Stomach (tissue), 9 donors: ENCODE data around the gene FBXL22. TPM values are rescaled to one million over a fixed set of nuclear protein-coding genes. Genes with fewer than 3 reads are reported as not detected.

Experiments
- DNase-seq, 2 donors: peaks; one replicate each; pipeline versions ENCODE4 v3.0.0 to v3.0.0-alpha.2; 2013 to 2019
- H3K27ac ChIP-seq, 5 donors: fragments of 200-600 bp in 4 of 5; sonication (generic) in 4 of 5; one replicate each; pipeline ENCODE4 v1.5.1; 2013 to 2019; ENCODE audit warnings: mild to moderate bottlenecking in 1 of 5, moderate library complexity in 1 of 5
- H3K27me3 ChIP-seq, 3 donors: fragments of 200-600 bp; sonication (generic); one replicate each; pipeline ENCODE4 v1.5.1; 2017 to 2019; ENCODE audit warnings: mixed run types in 1 of 3
- H3K36me3 ChIP-seq, 4 donors: fragments of 200-600 bp; sonication (generic); 1 replicate in 3 of 4; 2 replicates in 1 of 4; pipeline ENCODE4 v1.5.1; 2016 to 2019
- H3K4me1 ChIP-seq, 4 donors: fragments of 200-600 bp; sonication (generic); one replicate each; pipeline ENCODE4 v1.5.1; 2016 to 2019
- H3K4me3 ChIP-seq, 4 donors: fragments of 200-600 bp; sonication (generic) in 3 of 4; one replicate each; pipeline ENCODE4 v1.5.1; 2016 to 2019; ENCODE audit warnings: mild to moderate bottlenecking in 1 of 4
- H3K9me3 ChIP-seq, 4 donors: fragments of 200-600 bp; sonication (generic); one replicate each; pipeline ENCODE4 v1.5.1; 2016 to 2019
- EP300 ChIP-seq: sonication (generic); formaldehyde crosslinking; IDR thresholded peaks from one replicate; pipeline ENCODE4 v1.6.1; 2017; ENCODE audit warnings: antibody characterized with exemption
- POLR2A ChIP-seq, 4 donors: fragments of 450-650 bp; IDR thresholded peaks; one replicate each; pipeline ENCODE4 v1.6.1; 2016; ENCODE audit warnings: antibody characterized with exemption in 4 of 4, control low read depth in 2 of 4, mild to moderate bottlenecking in 1 of 4, moderate library complexity in 1 of 4
- POLR2AphosphoS5 ChIP-seq, 3 donors: sonication (generic); formaldehyde crosslinking; IDR thresholded peaks; one replicate each; pipeline ENCODE4 v1.6.1; 2016; ENCODE audit warnings: antibody characterized with exemption in 3 of 3
- WGBS, 5 donors: extraction: QIAGEN DNeasy Blood & Tissue Kit in 3 of 5; methylation state at CpG; one replicate each; pipeline versions ENCODE4 v1.1.5 to v1.1.7; 2013 to 2018; 5-methylcytosine and 5-hydroxymethylcytosine counted together
- intact Hi-C: fragments of 100-400 bp; cut with DNase I; formaldehyde crosslinking; loops from one replicate; pipeline ENCODE4 v1.15.1; 2023; ENCODE audit warnings: low total_unique reads
- polyA plus RNA-seq, 3 donors: library from polyadenylated mRNA; stranded (reverse); fragments of 200-250 nt; gene quantifications; one replicate each; pipeline ENCODE4 v1.2.3, GENCODE V29; 2013
- total RNA-seq, 5 donors: library from RNA; depleted of rRNA; stranded (reverse); fragments of >200 nt; gene quantifications; one replicate each; pipeline versions ENCODE4 v1.1.0 to v1.2.3, GENCODE V29; 2014 to 2016
- TF ChIP-seq, protein P1 (sequence below), 7 experiments: fragments of 450-650 bp in 4 of 7; fragments of 200-600 bp in 3 of 7; sonication (generic) in 3 of 7; IDR thresholded peaks; one replicate each; pipeline ENCODE4 v1.5.1; 2016 to 2019; ENCODE audit warnings: antibody characterized with exemption in 7 of 7, control low read depth in 2 of 7, mild to moderate bottlenecking in 1 of 7
- donor health status: healthy with polysubstance abuse.
- donor health status: Bipolar disorder and iron deficiency.
- donor health status: healthy.

The FBXL22 gene
- total and polyA plus RNA-seq, 8 donors, result 1.5 to 34.4 (median 7.7) TPM; not detected in 1

DNA sequence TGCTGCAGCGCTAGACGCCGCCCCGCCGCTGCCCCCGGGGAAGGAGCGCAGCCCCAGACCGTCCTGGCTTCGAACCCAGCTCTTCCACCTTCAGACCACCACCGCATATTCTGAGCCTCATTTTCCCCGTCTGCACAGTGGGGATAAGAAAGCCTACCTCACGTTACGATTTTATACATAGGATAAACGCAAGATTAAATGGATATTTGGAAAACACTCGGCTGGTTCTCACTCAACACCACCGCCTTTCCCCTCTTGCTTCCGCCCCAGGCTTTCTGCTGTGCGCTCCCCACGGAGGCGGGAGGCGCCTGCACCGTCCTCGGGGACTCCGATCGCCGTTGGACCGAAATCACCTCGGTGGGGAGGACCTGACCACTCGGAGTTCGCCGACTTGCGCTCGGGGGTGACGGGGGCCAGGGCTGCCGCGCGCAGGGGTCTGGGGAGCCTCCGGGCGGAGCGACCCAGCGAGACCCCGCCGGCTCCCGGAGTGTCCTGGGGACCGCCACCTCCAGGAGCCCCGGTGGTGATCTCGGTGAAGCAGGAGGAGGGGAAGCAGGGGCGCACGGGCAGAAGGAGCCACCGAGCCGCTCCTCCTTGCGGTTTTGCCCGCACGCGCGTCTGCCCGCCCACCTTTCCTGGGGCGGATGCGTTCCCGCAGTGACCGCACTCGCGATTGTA lies 4.0 kb downstream of the FBXL22 start:
- peaks cover 0 to 7% (median under 1%) of the 10 kb centered on the region in 4 donors for H3K36me3 ChIP-seq
- WGBS, 5 donors, result 0 to 2% (median 0%) methylated on average over 42 to 63 of the region's 63 CpGs
- intact Hi-C loops, result no loop called here
- no peaks in the 10 kb centered on the region for H3K9me3 ChIP-seq
- H3K27ac ChIP-seq, result peak overlapping the region; percentile 87 to 95 (median 94)
- H3K27me3 ChIP-seq, result no peaks in the 10 kb centered on the region
- peak overlapping the region; percentile 68 to 83 (median 76) for H3K4me3 ChIP-seq
- DNase-seq, result peak in 1 of 2 donors; percentile 76
- peaks cover 30 to 79% (median 55%) of the 10 kb centered on the region in 4 donors for H3K4me1 ChIP-seq
- TF ChIP-seq, protein P1, sequence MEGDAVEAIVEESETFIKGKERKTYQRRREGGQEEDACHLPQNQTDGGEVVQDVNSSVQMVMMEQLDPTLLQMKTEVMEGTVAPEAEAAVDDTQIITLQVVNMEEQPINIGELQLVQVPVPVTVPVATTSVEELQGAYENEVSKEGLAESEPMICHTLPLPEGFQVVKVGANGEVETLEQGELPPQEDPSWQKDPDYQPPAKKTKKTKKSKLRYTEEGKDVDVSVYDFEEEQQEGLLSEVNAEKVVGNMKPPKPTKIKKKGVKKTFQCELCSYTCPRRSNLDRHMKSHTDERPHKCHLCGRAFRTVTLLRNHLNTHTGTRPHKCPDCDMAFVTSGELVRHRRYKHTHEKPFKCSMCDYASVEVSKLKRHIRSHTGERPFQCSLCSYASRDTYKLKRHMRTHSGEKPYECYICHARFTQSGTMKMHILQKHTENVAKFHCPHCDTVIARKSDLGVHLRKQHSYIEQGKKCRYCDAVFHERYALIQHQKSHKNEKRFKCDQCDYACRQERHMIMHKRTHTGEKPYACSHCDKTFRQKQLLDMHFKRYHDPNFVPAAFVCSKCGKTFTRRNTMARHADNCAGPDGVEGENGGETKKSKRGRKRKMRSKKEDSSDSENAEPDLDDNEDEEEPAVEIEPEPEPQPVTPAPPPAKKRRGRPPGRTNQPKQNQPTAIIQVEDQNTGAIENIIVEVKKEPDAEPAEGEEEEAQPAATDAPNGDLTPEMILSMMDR (IDR thresholded peaks at IDR 0.05), result peak in 1 of 7 experiments; percentile 7
- no peak for TF ChIP-seq POLR2AphosphoS5 (IDR thresholded peaks at IDR 0.05)

DNA sequence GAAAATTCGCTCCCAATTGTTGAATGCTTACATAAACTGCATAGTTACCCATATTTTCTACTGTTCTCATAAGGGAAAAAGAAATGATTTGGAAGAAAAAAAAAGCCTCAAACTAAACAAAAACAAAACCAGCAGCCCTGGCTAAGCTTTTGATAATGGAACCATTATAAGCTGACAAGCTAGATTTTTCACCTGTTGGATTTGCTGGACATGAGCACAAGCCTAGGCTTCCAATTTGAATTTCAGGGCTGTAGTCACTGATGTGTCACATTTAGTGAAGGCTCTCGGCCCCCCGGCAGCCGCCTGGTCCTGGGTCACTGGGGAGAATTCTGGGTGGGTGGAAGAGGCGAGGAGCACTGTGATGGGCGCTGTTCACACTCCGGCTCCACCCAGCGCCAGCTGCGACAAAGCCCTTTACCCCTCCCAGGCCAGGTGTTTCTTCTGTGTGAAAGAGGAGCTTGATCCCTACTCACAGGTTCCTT lies 4.6 kb downstream of the FBXL22 start:
- peak overlapping the region; percentile 87 to 95 (median 94) for H3K27ac ChIP-seq

DNA sequence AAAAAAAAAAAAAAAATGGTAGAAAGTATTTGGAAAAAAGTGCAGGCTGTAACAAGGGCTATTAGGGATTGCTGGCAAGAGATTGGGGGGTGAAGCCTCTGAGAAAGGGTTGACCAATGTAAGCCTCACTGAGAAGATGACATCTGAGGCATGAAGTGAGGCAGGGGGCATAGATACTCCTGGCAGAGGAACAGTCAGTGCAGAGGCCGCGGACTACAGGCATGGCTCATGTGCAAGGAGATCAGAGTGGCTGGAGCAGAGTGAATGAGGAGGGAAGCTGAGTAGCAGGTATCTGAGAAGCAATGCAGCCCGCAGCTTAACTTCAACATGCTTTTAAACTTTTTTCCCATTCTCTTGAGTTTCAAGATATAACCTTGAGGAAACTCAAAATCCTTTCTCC lies 5.4 kb downstream of the FBXL22 start:
- WGBS, 5 donors, result 67 to 95% (median 74%) methylated on average over 3 of the region's 3 CpGs
- Histone ChIP-seq H3K4me1 (peaks cover 24 to 68% (median 47%) of the 10 kb centered on the region in 4 donors), H3K9me3 (no peaks in the 10 kb centered on the region), H3K27me3 (no peaks in the 10 kb centered on the region), H3K27ac (no peak overlapping the region), H3K4me3 (no peak overlapping the region), H3K36me3 (peaks cover under 1 to 22% (median 12%) of the 10 kb centered on the region in 4 donors)
- TF ChIP-seq POLR2AphosphoS5 (IDR thresholded peaks at IDR 0.05), result no peak
- TF ChIP-seq, protein P1 (IDR thresholded peaks at IDR 0.05), result no peak
- intact Hi-C loops, result no loop called here
- no peak for DNase-seq

More for the DNA sequence above, 4.6 kb downstream of the FBXL22 start:
- no peaks in the 10 kb centered on the region for H3K9me3 ChIP-seq
- intact Hi-C loops, result no loop called here
- WGBS, 5 donors, result 17 to 45% (median 23%) methylated on average over 9 of the region's 9 CpGs
- no peaks in the 10 kb centered on the region for H3K27me3 ChIP-seq
- no peak for TF ChIP-seq POLR2A (IDR thresholded peaks at IDR 0.05)
- TF ChIP-seq, protein P1 (IDR thresholded peaks at IDR 0.05), result no peak
- TF ChIP-seq POLR2AphosphoS5 (IDR thresholded peaks at IDR 0.05), result no peak
- TF ChIP-seq EP300, result no peak
- peak overlapping the region; percentile 68 to 83 (median 76) for H3K4me3 ChIP-seq
- peaks cover 0 to 13% (median 5%) of the 10 kb centered on the region in 4 donors for H3K36me3 ChIP-seq
- peaks cover 24 to 76% (median 52%) of the 10 kb centered on the region in 4 donors for H3K4me1 ChIP-seq
- DNase-seq, result peak in 1 of 2 donors; percentile 75

DNA sequence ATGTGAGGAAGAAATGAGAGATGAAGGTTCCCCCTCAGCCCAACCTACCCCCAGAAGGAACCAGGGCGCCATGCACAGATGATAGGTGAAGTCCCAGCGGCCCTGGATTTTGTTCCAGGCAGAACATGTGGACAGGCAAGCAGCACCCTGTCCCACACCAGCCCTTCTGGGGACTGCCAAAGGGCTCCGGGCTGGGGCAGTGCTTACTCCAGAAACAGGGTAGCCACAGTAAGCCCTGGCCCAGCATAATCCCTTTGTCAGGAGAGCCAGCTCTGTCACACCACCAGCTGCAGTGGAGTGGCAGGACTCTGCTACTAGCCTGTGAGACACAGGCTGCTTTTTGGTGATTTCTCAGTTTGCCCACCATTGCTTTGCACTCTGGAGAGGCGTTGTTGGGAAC lies 6.3 kb downstream of the FBXL22 start:
- H3K27ac ChIP-seq, result no peak overlapping the region
- H3K4me1 ChIP-seq, result peaks cover 24 to 58% (median 38%) of the 10 kb centered on the region in 4 donors
- intact Hi-C loops, result no loop called here
- no peaks in the 10 kb centered on the region for H3K9me3 ChIP-seq
- WGBS, 5 donors, result 69 to 91% (median 87%) methylated on average over 4 of the region's 4 CpGs
- TF ChIP-seq POLR2AphosphoS5 (IDR thresholded peaks at IDR 0.05) (no peak), POLR2A (IDR thresholded peaks at IDR 0.05) (no peak), EP300 (no peak)
- TF ChIP-seq, protein P1 (IDR thresholded peaks at IDR 0.05), result no peak
- H3K4me3 ChIP-seq, result no peak overlapping the region
- no peaks in the 10 kb centered on the region for H3K27me3 ChIP-seq
- H3K36me3 ChIP-seq, result peaks cover 9 to 31% (median 21%) of the 10 kb centered on the region in 4 donors
- no peak for DNase-seq
